NCI-H345 treated with DMSO at 0.1 percent for 48 hours (cell line): ENCODE results near the gene NOTCH2.

ENCODE experiments used
- DNase-seq: peaks from one replicate; lab custom pipeline; 2025; ENCODE audit not compliant: unreplicated experiment; lab: John Stamatoyannopoulos, UW

NOTCH2 gene

GRCh38 chr1:119911775-119912174, 157.7 kb downstream of the NOTCH2 start:
- no peak for DNase-seq

DNA sequence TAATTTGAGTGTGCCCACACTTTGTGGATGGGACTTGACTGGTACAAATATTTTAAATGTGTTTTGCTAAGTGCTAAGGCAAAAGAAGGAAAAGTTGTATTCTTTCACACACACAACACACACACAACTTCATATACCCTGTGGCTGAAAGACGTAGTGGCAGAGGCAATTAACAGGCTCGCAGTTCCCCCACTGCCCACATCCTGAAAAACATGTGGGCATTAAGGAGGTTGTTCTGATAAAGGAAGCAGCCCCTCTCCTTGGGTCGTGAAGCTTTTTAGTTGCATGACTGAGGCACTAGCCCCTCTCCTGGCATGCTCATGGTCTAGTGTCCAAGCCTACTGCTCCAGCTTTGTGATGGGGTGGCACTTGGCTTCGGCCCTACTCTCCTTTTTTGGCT, 158.8 kb downstream of the NOTCH2 start:
- DNase-seq = no peak

DNA sequence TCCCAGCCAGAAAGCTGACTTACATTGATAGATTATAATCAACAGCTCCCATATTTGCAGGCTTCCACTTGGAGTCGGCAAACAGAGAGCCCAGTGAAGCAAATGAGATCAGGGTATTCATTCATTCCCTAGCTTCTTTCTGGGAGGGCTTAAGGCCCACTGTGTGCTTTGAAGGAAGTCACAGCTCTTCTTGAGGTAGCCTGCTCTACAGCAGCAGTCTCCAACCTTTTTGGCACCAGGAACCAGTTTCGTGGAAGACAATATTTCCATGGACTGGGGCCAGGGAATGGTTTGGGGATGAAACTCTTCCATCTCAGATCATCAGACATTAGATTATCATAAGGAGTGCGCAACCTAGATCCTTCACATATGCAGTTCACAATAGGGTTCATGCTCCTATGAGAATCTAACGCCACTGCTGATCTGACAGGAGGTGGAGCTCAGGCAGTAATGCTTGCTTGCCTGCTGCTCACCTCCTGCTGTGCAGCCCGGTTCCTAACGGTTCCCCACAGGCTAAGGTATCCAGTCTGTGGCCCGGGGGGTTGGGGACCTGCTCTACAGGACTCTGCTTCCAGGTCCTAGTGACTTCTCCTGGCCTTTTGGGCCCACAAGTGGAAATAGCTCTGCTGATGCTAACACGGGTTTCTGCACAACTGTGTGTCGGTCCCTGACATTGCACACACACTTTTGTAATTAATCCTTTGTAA, 159.4 kb downstream of the NOTCH2 start:
- no peak for DNase-seq

GRCh38 chr1:119908661-119909060, 160.8 kb downstream of the NOTCH2 start:
- DNase-seq = no peak

DNA sequence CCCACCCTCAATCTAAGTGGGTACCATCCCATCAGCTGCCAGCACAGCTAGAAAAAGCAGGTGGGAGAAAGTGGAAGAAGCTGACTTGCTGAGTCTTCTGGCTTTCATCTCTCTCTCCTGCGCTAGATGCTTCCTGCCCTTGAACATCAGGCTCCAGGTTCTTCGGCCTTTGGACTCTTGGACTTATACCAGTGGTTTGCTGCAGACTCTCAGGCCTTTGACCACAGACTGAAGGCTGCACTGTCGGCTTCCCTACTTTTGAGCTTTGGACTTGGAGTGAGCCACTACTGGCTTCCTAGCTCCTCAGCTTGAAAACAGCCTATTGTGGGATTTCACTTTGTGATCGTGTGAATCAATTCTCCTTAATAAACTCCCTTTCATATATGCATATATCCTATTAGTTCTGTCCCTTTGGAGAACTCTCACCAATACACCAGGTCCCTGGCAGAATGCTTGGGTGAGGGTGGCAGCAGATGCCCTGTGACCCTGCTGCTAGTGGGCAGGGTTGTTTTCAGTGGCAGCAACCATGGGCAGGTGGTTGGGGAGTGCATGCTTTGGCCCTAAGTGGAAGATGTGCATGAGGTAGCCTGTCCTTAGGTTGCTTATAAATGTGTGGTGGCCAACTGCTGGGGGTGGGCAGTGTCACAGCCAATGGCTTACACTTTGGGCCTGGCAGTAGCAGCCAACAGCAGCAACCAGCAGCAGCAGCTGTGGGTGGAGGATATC, 162.4 kb downstream of the NOTCH2 start:
- DNase-seq = no peak

DNA sequence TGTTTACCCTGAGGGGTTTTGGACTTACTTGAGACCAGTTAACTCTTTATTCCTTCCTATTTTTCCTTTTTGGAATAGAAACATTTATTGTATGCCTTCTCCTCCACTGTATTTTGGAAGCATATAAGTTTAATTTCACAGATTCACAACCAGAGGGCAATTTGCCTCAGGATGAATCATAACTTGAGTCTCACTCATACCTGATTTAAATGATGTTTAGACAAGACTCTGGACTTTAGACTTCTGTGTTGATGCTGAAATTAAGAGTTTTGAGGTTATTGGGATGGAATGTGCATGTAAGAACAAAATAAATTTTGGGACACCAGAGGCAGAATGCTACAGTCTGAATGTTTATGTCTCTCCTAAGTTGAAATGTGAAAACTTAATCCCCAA, 166.0 kb downstream of the NOTCH2 start:
- DNase-seq = no peak

DNA sequence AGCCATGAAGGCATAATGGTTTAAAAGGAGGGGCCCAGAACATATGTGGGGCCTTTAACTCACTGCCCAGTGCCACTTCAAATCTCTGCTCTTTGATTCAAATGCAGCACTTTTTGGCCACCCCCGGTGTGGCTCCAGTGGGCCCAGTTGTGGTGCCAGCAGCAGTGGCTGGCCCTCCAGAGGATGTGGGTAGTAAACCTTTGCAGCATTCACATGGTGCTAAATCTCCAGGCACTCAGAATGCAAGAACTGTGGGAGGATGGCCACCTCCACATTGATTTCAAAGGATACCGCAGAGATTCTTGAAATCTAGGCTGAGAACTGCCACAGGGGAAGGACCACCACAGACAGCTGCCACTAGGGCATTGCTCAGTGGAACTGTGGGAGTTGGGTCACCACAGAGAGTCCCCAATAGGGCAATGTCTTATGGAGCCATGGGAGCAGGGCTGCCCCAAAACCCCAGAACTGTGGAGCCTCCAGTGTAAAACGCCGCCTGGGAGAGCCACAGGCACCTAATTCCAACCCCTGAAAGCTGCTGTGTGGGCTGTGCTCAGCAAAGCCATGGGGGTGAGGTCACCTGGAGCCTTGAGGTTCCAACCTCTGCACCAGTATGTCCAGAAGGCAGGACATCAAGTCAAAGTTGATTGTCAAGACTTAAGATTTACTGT, 166.6 kb downstream of the NOTCH2 start:
- DNase-seq = no peak

DNA sequence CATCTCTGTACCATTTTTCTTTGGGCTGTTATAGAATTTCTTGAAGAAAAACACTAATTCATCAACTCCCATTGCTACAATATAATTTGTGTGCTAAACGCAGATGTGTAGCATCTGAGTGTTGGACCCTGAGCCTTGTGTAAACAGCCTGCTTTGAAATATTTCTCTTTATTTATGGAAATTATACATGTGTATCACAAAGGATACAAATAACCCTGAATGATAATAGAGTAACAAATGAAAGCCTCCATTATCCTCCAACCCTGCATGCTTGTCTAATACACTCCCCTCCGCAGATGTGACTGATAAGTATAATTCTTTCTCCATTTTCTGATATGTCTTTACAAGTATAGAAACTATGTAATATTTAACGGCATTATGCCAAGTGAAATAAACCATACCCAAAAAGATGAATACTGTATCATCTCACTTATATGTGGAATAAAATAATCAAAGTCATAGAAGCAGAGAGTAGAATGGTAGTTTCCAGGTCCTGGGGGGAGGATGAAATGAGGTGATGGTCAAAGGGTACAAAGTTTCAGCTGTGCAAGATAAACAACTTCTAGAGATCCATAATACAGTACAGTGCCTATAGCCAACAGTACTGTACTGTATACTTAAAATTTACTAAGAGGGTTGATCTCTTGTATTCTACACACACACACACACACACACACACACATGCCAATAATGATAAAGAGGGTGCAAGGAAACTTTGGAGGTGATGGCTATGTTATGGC, 170.3 kb downstream of the NOTCH2 start:
- no peak for DNase-seq

DNA sequence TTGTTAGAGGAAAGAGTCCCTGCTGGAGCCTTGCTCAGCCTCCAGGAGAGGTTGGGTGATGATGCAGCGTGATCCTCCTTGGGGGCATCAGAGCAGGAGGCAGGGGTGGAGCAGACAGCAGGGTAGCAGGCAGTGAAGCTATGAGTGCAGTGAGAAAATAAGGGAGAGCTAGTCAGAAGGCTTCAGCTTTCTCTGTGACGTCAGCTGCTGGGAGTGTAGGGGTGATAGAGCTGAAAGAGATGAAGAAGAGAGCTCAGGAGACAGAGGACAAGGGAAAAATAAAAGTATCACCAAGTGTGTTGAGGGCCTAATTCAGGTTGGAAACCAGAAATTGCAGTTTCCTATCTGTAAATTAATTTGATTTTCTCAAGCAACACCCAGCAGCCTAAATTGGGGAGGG, 170.9 kb downstream of the NOTCH2 start:
- no peak for DNase-seq

DNA sequence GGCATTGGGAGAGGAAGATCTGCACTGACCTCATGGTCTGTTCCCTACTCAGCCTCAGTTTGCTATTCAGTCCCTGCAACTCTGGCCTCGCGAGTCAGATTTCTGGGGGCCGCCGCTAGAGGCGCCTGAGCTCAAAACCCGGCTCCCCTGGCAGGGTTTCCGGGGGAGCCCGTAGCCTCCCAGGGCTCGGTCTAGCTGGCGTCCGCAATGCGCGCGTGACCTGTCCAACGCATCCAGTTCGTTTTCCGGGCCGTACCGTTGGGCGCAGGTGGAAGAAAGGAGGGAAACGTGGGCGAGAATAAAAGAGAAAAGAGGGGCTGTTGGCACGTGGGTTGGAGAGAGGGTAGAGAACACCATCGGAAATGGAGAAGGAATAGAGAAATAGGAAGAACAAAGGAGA, 173.2 kb downstream of the NOTCH2 start, which contains the start of gene ADAM30:
Gene ADAM30 (minus strand): TSS at position 213 of the 400 bp plus-strand sequence. CDS start 179 bp downstream, at position 34.
- no peak for DNase-seq

DNA sequence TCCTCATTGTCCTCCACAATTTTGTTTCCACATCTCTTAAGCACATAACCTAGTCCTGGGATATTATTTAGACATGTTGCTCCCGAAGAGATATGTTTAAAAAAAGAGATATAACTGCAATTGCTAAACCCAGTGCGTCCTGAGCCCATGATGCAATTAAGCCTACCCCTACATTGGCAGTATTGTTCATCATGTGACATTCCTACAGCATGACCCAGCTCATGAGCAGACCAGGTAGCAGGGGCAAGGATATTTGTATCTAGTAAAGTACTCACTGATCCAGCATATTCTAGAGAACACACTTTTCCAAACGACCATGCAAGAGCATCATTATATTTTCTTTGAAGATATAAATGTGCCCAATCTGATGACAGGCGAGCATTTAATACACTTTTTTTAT, 174.4 kb downstream of the NOTCH2 start:
- DNase-seq = no peak

DNA sequence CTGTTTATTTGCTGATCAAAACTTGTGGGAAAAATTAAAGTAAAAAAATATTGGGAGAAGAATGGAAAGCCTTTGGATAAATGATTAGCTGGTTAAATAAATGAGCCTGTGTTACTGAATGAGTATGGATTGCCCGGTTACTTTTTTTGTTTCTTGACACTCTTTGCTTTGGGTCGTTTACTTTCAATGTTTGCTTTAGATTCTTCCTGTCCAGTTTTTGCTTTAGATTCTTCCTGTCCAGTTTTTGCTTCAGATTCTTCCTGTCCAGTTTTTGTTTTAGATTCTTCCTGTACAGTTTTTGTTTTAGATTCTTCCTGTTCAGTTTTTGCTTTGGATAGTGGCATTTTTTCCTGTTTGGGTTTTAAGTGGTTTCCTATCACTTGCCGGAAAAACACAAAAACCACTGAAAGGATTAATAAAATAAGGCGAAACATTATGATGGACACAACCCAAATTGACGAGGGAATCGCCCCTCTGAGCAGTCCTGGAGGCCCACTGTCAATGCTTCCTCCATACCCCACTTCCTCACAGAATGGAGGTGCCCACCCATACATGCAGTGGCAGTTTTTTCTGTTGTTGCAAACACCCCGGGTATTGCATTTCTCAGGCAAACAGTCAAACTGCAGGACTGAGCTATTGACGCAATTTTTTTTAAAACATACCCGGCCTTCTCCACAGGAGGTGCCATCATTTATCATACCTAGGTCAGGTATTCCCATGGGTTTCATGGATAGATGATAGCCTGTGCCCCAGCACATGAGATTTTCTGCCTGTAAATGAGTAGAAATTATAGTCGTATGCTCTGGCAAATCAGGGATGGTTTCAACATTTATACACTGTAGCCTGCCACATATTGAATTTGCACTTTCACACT, 175.4 kb downstream of the NOTCH2 start:
- DNase-seq = no peak

DNA sequence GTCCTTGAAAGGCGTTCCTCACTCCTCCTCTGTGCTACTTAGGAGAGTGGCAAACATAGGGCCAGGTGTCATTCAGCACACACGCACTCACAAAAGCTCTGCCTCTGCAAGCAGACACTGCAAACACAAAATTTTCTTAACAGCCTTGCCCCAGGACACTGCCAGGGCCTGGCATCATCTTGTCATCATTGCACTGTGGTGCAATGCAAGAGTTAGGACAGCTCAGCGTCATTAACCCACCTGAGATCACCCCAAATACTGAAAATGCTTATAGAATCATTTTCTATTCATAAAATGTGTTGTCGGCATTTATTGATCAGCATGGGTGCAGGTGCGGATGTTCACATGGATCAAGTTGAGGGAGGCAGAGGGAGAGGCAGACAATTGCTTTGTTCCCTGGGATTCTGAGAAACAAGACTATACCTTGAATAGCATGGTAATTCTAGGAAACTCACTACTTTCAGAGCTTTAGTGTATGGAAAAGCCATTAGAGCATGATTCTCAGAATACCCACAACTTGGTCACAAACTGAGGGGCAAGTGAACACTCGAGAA, 176.1 kb downstream of the NOTCH2 start:
- no peak for DNase-seq

GRCh38 chr1:119891386-119891785, 178.1 kb downstream of the NOTCH2 start:
- no peak for DNase-seq

GRCh38 chr1:119888476-119888875, 181.0 kb downstream of the NOTCH2 start:
- DNase-seq = no peak

DNA sequence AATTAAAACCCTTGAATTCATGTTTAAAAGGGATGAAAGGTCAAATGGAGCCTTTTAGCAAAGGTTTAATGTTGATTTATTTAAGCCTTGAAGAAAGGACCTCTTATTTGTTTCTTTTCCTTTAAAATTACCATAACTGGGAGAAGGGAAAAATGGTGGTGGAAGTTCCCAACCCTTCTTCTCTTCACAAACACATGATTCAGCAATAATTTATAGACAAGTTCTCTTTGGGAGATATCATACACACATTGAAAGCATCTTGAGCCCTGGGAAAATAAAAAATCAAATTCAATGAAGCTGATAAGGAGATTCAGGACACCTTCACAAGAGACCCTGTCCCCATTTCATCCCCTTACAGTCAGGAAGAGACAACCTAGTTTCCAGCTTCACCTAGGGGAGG, 182.0 kb downstream of the NOTCH2 start:
- DNase-seq = no peak

DNA sequence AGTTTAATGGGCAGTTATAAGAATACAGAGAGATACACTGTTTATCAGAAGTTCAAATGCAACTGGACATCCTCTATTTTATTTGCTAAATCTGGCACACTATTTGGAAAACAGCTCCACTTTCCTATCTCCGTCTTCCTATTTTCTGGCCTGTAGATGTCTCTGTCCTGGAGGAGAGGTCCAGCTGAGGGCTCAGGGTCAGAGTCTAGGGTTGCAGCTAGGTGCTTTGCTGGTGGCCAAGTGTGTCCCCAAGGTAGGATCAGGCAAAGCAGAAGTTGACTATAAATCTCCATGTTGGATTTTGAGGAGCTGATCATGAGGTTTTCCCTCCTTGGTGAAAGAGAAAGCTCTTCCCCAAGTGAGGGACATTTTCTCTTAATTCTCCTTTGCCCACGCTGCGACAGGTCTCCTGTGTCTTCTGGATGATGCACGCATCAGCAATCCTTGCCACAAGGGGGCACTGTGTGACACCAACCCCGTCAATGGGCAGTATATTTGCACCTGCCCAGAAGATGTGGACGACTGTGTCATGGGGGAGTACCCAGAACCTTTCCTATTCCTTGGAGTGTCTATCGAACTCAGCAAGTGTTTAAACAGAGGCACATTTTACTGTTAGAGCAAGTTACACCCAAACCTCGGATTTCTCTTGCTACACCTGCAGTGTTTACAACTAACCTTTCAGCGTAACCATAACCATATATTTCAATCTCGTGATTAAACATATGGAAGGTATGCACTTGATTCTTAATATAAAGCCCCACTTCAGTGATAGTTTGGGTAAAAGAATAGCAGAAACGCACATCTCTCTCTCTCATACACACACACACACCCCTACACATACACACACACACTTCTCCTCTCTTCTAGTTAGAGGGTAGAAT, 183.3 kb downstream of the NOTCH2 start:
- no peak for DNase-seq

DNA sequence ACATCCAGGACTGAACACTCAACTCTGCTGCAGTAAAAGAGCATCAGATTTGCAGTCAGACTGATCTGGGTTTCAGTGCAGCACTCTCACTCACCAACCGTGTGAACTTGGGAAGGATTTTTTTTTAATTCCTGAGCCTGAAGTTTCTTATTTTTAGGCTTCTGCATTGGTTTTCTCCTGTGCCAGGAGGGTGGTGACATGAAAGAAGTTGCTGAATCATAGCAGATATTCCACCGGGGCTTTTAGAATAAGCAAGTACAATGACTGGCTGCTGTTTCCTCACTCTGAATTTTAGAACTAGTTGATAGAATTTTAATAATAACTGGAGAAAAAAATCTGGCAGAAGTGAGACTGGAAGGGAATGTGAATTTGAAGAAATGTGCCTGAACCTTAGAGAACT, 184.8 kb downstream of the NOTCH2 start:
- DNase-seq = no peak

GRCh38 chr1:119883826-119884225, 185.6 kb downstream of the NOTCH2 start:
- DNase-seq = no peak
